HepG2 (cell line): ENCODE data around the gene USP20. TPM values are rescaled to one million over a fixed set of nuclear protein-coding genes. Genes with fewer than 3 reads are reported as not detected.

Source experiments
- AGO2 ChIP-seq: fragments of 200-400 bp; formaldehyde crosslinking; optimal IDR thresholded peaks from 2 replicates; pipeline ENCODE3; 2017; ENCODE audit warnings: mild to moderate bottlenecking, low read depth, low read length, moderate library complexity
- CHCHD3 ChIP-seq: sonication (generic); formaldehyde crosslinking; IDR thresholded peaks from 2 replicates; pipeline ENCODE4 v1.8.0; 2022; ENCODE audit warnings: mild to moderate bottlenecking, missing genetic modification reagents, moderate library complexity
- FUBP1 ChIP-seq: sonication (generic); formaldehyde crosslinking; IDR thresholded peaks from 2 replicates; pipeline ENCODE4 v1.5.1; 2020; ENCODE audit warnings: missing genetic modification reagents, mild to moderate bottlenecking, borderline replicate concordance
- HNF4A ChIP-seq: sonication (generic); formaldehyde crosslinking; IDR thresholded peaks from 2 replicates; pipeline ENCODE4 v1.4.0; 2020; ENCODE audit warnings: missing genetic modification reagents
- ISL2 ChIP-seq: sonication (generic); formaldehyde crosslinking; IDR thresholded peaks from 2 replicates; pipeline ENCODE4 v1.5.0; 2020; ENCODE audit warnings: missing genetic modification reagents
- KLF16 ChIP-seq, 2 experiments: sonication (generic) in 1 of 2; formaldehyde crosslinking in 1 of 2; IDR thresholded peaks; 2 replicates each; pipeline versions ENCODE4 v1.6.1 to v1.8.0; 2016 to 2023; ENCODE audit warnings: missing genetic modification reagents in 2 of 2, missing compliant biosample characterization in 1 of 2
- MTERF4 ChIP-seq: sonication (generic); formaldehyde crosslinking; IDR thresholded peaks from 2 replicates; pipeline ENCODE4 v1.8.0; 2023; ENCODE audit warnings: mild to moderate bottlenecking, missing genetic modification reagents
- SIX4 ChIP-seq: sonication (generic); formaldehyde crosslinking; IDR thresholded peaks from 2 replicates; pipeline ENCODE4 v1.4.0; 2020; ENCODE audit warnings: missing genetic modification reagents
- SPEN ChIP-seq: sonication (generic); formaldehyde crosslinking; IDR thresholded peaks from 2 replicates; pipeline ENCODE4 v1.5.1; 2020; ENCODE audit warnings: low read depth, mild to moderate bottlenecking, missing genetic modification reagents
- TFDP1 ChIP-seq: IDR thresholded peaks from 2 replicates; pipeline ENCODE4 v1.6.1; 2016; ENCODE audit warnings: missing compliant biosample characterization, missing genetic modification reagents, borderline replicate concordance
- XRCC5 ChIP-seq: fragments of 200-400 bp; formaldehyde crosslinking; optimal IDR thresholded peaks from 2 replicates; pipeline ENCODE3; 2017; ENCODE audit warnings: mild to moderate bottlenecking, low read length
- ZNF207 ChIP-seq: fragments of 450-650 bp; IDR thresholded peaks from 2 replicates; pipeline ENCODE4 v1.6.1; 2016; ENCODE audit warnings: antibody characterized with exemption, borderline replicate concordance
- ZNF230 ChIP-seq: sonication (generic); formaldehyde crosslinking; IDR thresholded peaks from 2 replicates; pipeline ENCODE4 v1.4.0; 2020; ENCODE audit warnings: mild to moderate bottlenecking, missing genetic modification reagents
- ZNF234 ChIP-seq: sonication (generic); formaldehyde crosslinking; conservative IDR thresholded peaks from 2 replicates; pipeline ENCODE4 v1.5.1; 2020; ENCODE audit warnings: mild to moderate bottlenecking, missing genetic modification reagents
- ZNF263 ChIP-seq: sonication (generic); formaldehyde crosslinking; IDR thresholded peaks from 2 replicates; pipeline ENCODE4 v1.4.0; 2020; ENCODE audit warnings: missing genetic modification reagents
- ZNF510 ChIP-seq: sonication (generic); formaldehyde crosslinking; IDR thresholded peaks from 2 replicates; pipeline ENCODE4 v1.4.0; 2020; ENCODE audit warnings: low read depth, mild to moderate bottlenecking, missing genetic modification reagents
- ZNF772 ChIP-seq: sonication (generic); formaldehyde crosslinking; IDR thresholded peaks from 2 replicates; pipeline ENCODE4 v1.5.0; 2020; ENCODE audit warnings: mild to moderate bottlenecking, missing genetic modification reagents
- polyA plus RNA-seq, 8 experiments: library from polyadenylated mRNA; depleted of rRNA in 3 of 8; stranded (reverse) in 7 of 8; unstranded in 1 of 8; fragments of >200 nt; fragmentation: Illumina TruSeq in 4 of 8; extraction: Trizol in 4 of 8; gene quantifications; 2 replicates each; pipeline versions ENCODE4 v1.2.1 to v1.2.3, GENCODE V29; 2011 to 2016; ENCODE audit warnings: low read depth in 4 of 8, missing spikeins in 1 of 8, mixed read lengths in 1 of 8; ENCODE audit not compliant: insufficient read depth in 1 of 8
- total RNA-seq, 5 experiments: library from RNA; depleted of rRNA; stranded (reverse); fragments of >200 nt; fragmentation: Illumina TruSeq; extraction: Trizol; gene quantifications; 2 replicates each; pipeline ENCODE4 v1.2.3, GENCODE V29; 2016; ENCODE audit warnings: low read depth in 1 of 5

Gene USP20
- total and polyA plus RNA-seq, 2 of the 13 experiments (the other 11 are each of a cell fraction or from before 2014, with no cell fraction given), result 4.4 to 5.9 TPM

DNA sequence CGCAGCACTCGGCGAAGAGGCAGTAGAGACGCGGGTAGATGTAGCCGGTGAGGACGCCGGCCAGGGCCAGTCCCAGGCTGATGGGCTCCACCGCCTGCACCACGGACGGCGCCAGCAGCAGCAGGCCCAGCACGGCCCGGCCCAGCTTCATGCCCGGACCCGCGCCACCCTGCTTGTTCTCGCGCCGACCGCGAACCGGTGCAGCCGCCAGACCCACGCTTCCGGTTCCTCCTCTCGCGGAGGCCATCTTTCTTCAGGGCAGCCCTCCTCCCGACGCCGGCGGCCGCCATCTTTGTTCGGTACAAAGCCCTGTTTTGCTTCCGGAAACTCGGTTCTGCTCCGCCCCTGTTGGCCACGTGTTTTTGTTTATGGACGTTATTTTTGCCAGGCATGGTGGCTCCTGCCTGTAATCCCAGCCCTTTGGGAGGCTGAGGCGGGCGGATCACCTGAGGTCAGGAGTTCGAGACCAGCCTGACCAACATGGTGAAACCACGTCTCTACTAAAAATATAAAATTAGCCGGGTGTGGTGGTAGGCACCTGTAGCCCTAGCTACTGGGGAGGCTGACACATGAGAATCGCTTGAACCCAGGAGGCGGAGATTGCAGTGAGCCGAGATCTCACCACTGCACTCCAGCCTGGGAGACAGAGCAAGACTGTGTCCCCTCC, 11.2 kb upstream of the USP20 start, which contains the start of gene TOR1A (continued):
- TF ChIP-seq ZNF510 (CRISPR knock-in tag), result peak; percentile 46; the same call in 1 of the 2 replicates
- peak; percentile 41 for TF ChIP-seq XRCC5
- peak; percentile 72 for TF ChIP-seq ZNF772 (CRISPR knock-in tag)
- no peak for TF ChIP-seq FUBP1 (CRISPR knock-in tag)
- TF ChIP-seq ISL2, result peak; percentile 71
- TF ChIP-seq CHCHD3, result no peak
- TF ChIP-seq AGO2, result no peak
- peak; percentile 80; the same call in 1 of the 2 replicates for TF ChIP-seq TFDP1 (CRISPR knock-in tag)
- peak; percentile 38; the same call in 1 of the 2 replicates for TF ChIP-seq HNF4A
- no peak for TF ChIP-seq ZNF207
- TF ChIP-seq SPEN (CRISPR knock-in tag), result peak; percentile 96
- no peak for TF ChIP-seq ZNF234 (CRISPR knock-in tag)
- peak in 1 of 2 experiments; percentile 98; a peak in 2 of 4 replicates for TF ChIP-seq KLF16 (CRISPR knock-in tag; IDR thresholded peaks at IDR 0.05)
- peak; percentile 65; the same call in 1 of the 2 replicates for TF ChIP-seq MTERF4 (CRISPR knock-in tag)
- peak; percentile 49; the same call in 1 of the 2 replicates for TF ChIP-seq ZNF263 (CRISPR knock-in tag)
- TF ChIP-seq SIX4 (CRISPR knock-in tag), result 0 out of 2 replicates have a peak, but pooled peaks have one; percentile 30
- TF ChIP-seq ZNF230, result peak; percentile 77
